ENCODE results near the gene COA7. TPM values are rescaled to one million over a fixed set of nuclear protein-coding genes. Genes with fewer than 3 reads are reported as not detected.

COA7 gene

DNA sequence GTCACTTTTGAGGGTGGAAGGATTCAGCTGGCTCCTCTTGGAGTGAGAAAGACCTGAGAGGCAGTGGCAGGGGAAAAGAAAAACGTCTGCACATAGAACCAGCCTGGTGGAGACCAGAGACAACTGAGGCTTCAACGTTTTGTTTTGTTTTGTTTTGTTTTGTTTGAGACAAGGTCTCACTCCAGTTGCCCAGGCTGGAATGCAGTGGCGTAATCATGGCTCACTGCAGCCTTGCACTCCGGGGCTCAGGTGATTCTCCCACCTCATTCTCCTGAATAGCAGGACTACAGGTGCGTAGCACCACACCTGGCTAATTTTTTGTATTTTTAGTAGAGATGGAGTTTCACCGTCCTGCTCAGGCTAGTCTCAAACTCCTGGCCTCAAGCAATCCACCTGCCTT lies 52.9 kb downstream of the COA7 start:
- Histone ChIP-seq H3K4me2 (ENCODE audit: low read length) (no peak overlapping the region), H3K27me3 (ENCODE audit: control insufficient read depth, insufficient read depth, low read length) (peaks cover 4% of the 10 kb centered on the region), H3K9me3 (replicated peaks; ENCODE audit: low read length) (no peaks in the 10 kb centered on the region), H3K9ac (ENCODE audit: low read depth, low read length) (no peak overlapping the region), H3K4me1 (ENCODE audit: control insufficient read depth, insufficient read depth, low read length) (no peaks in the 10 kb centered on the region), H3K36me3 (ENCODE audit: insufficient read depth, low read length) (no peaks in the 10 kb centered on the region), H3K4me3 (ENCODE audit: low read length) (no peak overlapping the region)

DNA sequence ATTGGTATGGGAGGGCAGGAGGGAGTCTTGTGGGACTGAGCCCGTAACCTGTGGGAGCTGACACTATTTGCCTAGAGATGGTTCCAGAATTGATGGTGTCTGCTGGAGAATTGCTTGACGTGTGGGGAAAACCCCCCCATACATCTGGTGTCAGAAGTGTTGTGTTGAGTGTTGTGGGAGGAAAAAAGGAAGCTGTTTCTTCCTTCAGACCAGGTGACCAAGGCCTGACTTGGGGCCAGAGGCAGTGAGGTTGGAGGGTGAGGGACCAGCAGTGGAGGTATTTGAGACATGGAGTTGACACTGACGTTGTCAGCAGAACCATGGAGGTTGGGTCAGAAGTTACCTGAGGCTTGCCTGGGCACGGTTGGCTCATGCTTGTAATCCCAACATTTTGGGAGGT lies 56.8 kb downstream of the COA7 start:
- Histone ChIP-seq H3K27me3 (ENCODE audit: control insufficient read depth, insufficient read depth, low read length) (peaks cover 16% of the 10 kb centered on the region), H3K4me2 (ENCODE audit: low read length) (no peak overlapping the region), H3K9ac (ENCODE audit: low read depth, low read length) (no peak overlapping the region), H3K36me3 (ENCODE audit: insufficient read depth, low read length) (no peaks in the 10 kb centered on the region), H3K4me3 (ENCODE audit: low read length) (no peak overlapping the region), H3K9me3 (replicated peaks; ENCODE audit: low read length) (no peaks in the 10 kb centered on the region), H3K4me1 (ENCODE audit: control insufficient read depth, insufficient read depth, low read length) (no peaks in the 10 kb centered on the region)

DNA sequence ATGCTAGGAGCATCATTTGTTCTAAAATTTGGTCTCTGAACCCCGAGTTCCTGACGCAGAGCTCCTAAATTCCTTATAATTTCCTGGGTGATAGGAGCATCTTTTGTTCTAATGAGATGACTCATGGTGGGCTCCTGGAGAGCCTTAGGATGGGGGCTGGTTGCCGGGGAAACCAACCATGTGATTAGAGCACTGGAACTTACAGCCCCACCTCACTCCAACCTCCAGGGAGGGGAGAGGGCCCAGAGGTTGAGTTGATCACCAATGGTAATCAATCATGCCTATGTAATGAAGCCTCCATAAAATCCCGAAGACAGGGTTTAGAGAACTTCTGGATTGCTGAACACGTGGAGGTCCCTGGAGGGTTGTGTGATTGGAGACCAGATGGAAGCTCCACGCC lies 57.5 kb downstream of the COA7 start:
- Histone ChIP-seq H3K9me3 (replicated peaks; ENCODE audit: low read length) (no peaks in the 10 kb centered on the region), H3K4me1 (ENCODE audit: control insufficient read depth, insufficient read depth, low read length) (no peaks in the 10 kb centered on the region), H3K27me3 (ENCODE audit: control insufficient read depth, insufficient read depth, low read length) (peaks cover 16% of the 10 kb centered on the region), H3K9ac (ENCODE audit: low read depth, low read length) (no peak overlapping the region), H3K4me3 (ENCODE audit: low read length) (no peak overlapping the region), H3K4me2 (ENCODE audit: low read length) (no peak overlapping the region), H3K36me3 (ENCODE audit: insufficient read depth, low read length) (no peaks in the 10 kb centered on the region)

DNA sequence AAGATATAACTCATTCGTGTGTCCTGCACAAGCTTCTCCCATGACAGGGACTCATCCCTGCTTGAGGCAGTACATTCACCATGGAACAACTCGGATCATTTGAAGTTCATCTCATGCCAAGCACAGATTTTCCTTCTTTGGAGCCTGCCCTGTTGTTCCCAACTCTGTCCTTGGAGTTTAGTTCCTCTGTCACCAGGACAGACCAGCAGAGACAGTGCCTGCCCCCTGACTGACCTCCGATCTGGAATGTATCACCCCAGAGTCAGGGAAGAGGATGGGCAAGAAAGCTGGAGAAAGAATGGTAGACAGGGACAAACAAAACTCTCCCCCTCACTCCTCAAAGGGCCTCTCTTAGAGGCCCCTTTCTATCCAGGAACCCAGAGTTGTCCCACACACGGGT lies 60.2 kb downstream of the COA7 start:
- H3K4me3 ChIP-seq (ENCODE audit: low read length), result no peak overlapping the region
- H3K4me1 ChIP-seq (ENCODE audit: control insufficient read depth, insufficient read depth, low read length), result peaks cover under 1% of the 10 kb centered on the region
- H3K9ac ChIP-seq (ENCODE audit: low read depth, low read length), result no peak overlapping the region
- peaks cover 33% of the 10 kb centered on the region for H3K27me3 ChIP-seq (ENCODE audit: control insufficient read depth, insufficient read depth, low read length)
- no peaks in the 10 kb centered on the region for H3K9me3 ChIP-seq (replicated peaks; ENCODE audit: low read length)
- no peak overlapping the region for H3K4me2 ChIP-seq (ENCODE audit: low read length)
- no peaks in the 10 kb centered on the region for H3K36me3 ChIP-seq (ENCODE audit: insufficient read depth, low read length)

DNA sequence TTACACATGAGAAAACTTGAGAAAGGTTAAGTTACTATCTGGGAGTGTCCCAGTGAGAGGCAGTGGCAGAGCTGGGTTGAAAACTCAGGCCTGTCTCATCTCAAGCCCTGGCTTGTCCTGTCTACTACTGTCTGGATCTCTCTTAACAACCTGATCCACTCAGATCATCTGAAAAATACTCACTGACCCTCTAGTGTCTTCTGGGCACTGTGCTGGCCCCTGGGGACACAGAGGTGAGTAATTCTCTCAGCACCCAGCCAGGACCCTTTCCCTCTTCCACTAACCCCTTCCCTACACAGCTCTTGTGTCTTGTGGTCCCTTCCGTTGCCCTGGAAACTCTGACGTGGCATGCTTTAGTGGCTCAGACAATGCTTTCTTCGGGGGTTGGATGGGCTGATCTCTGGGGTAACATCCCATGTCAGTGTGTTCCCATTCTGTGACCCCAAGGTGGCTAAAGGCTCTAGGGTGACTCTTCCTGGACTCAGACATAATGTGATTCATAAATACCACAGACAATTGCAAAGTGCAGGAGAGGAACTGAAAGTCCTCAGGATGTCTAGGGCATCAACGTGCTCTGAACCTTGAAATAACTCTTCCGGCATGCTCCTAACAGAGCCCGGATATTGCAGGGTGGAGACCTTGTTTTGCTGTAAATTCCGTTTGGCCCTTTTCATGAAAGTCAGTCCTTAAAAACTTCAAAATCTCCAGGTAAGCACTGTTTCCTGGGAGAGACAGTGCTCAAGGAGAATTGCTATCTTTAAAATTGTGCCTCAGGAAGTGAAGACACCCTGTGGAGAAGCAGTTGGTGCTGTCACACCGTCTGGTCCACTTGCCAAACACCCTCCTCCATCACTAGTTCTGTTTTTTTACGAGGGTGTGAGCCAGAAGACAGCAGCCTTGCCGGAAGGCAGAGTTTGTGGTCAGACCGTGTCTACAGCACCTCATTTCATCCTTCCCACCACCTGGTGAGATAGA lies 61.1 kb downstream of the COA7 start:
- H3K4me1 ChIP-seq (ENCODE audit: control insufficient read depth, insufficient read depth, low read length), result peaks cover 5% of the 10 kb centered on the region
- H3K4me3 ChIP-seq (ENCODE audit: low read length), result no peak overlapping the region
- no peaks in the 10 kb centered on the region for H3K9me3 ChIP-seq (replicated peaks; ENCODE audit: low read length)
- H3K36me3 ChIP-seq (ENCODE audit: insufficient read depth, low read length), result no peaks in the 10 kb centered on the region
- H3K27me3 ChIP-seq (ENCODE audit: control insufficient read depth, insufficient read depth, low read length), result peaks cover 42% of the 10 kb centered on the region
- no peak overlapping the region for H3K9ac ChIP-seq (ENCODE audit: low read depth, low read length)
- no peak overlapping the region for H3K4me2 ChIP-seq (ENCODE audit: low read length)

DNA sequence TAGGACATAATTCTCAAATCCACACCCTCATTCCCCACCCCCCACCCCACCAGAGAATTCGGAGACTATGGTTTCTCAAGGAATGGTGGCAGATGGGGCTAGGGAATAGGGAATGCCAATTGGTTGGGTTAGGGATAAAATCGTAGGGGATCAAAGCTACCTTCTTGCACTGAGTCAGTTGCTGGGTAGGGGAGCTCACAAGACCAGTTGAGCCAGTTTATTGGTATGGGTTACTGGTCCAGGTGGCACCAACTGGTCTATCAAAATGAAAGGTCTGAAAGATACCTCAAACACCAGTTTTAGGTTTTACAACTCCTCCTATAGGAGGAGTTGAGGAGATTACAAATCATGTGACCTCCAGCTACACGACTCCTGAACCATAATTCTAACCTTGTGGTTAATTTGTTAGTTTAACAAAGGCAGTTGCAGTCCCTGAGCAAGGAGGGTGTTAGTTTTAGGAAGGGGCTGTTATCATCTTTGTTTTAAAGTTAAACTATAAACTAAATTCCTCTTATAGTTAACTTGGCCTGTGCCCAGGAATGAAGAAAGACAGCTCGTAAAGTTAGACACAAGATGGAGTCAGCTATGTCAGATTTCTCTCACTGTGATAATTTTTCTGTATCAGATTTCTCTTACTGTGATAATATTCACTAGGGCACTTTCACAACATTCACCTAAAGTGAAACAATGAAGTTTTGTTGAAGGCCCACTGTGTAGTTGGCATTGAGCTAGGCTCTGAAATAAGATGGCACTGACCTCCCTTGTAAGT lies 62.6 kb downstream of the COA7 start:
- H3K9me3 ChIP-seq (replicated peaks; ENCODE audit: low read length), result no peaks in the 10 kb centered on the region
- H3K9ac ChIP-seq (ENCODE audit: low read depth, low read length), result no peak overlapping the region
- peaks cover 5% of the 10 kb centered on the region for H3K4me1 ChIP-seq (ENCODE audit: control insufficient read depth, insufficient read depth, low read length)
- H3K27me3 ChIP-seq (ENCODE audit: control insufficient read depth, insufficient read depth, low read length), result peaks cover 48% of the 10 kb centered on the region
- H3K4me2 ChIP-seq (ENCODE audit: low read length), result no peak overlapping the region
- no peaks in the 10 kb centered on the region for H3K36me3 ChIP-seq (ENCODE audit: insufficient read depth, low read length)
- no peak overlapping the region for H3K4me3 ChIP-seq (ENCODE audit: low read length)

Small RNAs within 50 kb of the gene (small RNA-seq; reads per million reads assigned to genes)
- gene RN7SL62P, result not detected

Data from skeletal muscle satellite cell (primary cell).